Measurements from ENCODE around the gene KLHL34.

DNA sequence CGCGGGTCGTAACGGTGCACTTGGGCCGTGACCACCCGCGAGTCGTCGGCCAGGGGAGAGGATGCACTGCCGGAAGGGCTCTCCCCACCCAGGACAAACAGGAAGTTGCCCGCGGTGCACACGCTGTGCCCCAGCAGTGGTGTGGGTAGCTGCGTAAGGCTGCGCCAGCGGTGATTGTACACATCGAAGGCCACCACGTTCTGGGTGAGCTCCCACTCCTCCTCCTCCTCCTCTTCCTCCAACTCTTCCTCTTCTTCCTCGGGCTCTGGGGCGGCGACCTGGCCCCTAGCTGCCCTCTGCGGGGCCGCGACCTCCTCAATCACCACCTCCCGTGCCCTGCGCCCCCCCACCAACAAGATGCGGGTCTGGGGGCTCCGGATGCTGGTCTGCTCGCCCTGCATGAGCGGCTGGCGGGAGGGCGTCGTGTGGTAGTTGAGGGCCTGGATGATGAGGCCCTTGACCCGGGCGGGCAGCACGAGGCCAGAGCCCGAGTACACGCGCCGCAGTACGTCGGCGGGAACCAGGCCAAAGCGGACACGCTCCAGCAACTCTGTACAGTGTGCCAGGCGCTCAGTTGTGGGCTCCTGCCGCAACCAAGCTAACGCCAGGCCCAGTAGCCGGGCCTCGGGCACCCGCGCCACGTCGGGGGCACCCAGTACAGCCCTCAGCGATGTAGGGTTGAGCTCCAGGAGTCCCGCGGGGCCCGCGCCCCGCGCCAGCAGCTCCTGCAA, 1.4 kb downstream of the KLHL34 start:
- TF ChIP-seq, protein P1, sequence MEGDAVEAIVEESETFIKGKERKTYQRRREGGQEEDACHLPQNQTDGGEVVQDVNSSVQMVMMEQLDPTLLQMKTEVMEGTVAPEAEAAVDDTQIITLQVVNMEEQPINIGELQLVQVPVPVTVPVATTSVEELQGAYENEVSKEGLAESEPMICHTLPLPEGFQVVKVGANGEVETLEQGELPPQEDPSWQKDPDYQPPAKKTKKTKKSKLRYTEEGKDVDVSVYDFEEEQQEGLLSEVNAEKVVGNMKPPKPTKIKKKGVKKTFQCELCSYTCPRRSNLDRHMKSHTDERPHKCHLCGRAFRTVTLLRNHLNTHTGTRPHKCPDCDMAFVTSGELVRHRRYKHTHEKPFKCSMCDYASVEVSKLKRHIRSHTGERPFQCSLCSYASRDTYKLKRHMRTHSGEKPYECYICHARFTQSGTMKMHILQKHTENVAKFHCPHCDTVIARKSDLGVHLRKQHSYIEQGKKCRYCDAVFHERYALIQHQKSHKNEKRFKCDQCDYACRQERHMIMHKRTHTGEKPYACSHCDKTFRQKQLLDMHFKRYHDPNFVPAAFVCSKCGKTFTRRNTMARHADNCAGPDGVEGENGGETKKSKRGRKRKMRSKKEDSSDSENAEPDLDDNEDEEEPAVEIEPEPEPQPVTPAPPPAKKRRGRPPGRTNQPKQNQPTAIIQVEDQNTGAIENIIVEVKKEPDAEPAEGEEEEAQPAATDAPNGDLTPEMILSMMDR (conservative IDR thresholded peaks at IDR 0.05): no peak
- no peak for TF ChIP-seq EZH2 (IDR thresholded peaks at IDR 0.05; ENCODE audit: low read depth)

All from PC-9 (cell line).